Common myeloid progenitor, CD34-positive (primary cell): ENCODE measurements around the gene HECA.
"Not testable (repeated sequence)": the region's sequence is repeated elsewhere in the genome, so short reads cannot be mapped to it uniquely, and the experiment has no call there.

ENCODE experiments used
- CTCF ChIA-PET: fragments of 350-600 bp; sonication (Branson Sonifier 250); formaldehyde crosslinking; loops from one replicate; lab custom pipeline; 2021; ENCODE audit warnings: antibody characterized with exemption; lab: Charles Lee
- POLR2A ChIA-PET: fragments of 350-600 bp; sonication (Branson Sonifier 250); formaldehyde crosslinking; loops from one replicate; lab custom pipeline; 2021; ENCODE audit warnings: antibody characterized with exemption; lab: Charles Lee
- DNase-seq, 3 donors: peaks; one replicate each; pipeline versions ENCODE4 v3.0.0 to v3.0.0-alpha.2; 2013
- H3K27ac ChIP-seq, 2 experiments: 1 replicate in 1 of 2; 2 replicates in 1 of 2; pipeline ENCODE4 v1.7.0; 2013; ENCODE audit warnings: inconsistent platforms in 2 of 2, low read length in 2 of 2, mild to moderate bottlenecking in 2 of 2, low read depth in 1 of 2, moderate library complexity in 1 of 2; ENCODE audit not compliant: severe bottlenecking in 2 of 2, insufficient read depth in 1 of 2, poor library complexity in 1 of 2
- H3K27me3 ChIP-seq, 5 experiments: replicated peaks in 2 of 5; 1 replicate in 3 of 5; 2 replicates in 2 of 5; pipeline versions ENCODE4 v1.6.1 to v1.7.0; 2013; ENCODE audit warnings: low read length in 4 of 5, mild to moderate bottlenecking in 2 of 5, moderate library complexity in 2 of 5, inconsistent platforms in 1 of 5; ENCODE audit not compliant: insufficient read depth in 5 of 5, control insufficient read depth in 4 of 5
- H3K36me3 ChIP-seq, 4 experiments: 1 replicate in 2 of 4; 2 replicates in 2 of 4; pipeline versions ENCODE4 v1.6.1 to v1.7.0; 2013; ENCODE audit warnings: low read length in 3 of 4, control low read depth in 1 of 4, mild to moderate bottlenecking in 1 of 4; ENCODE audit not compliant: control insufficient read depth in 4 of 4, insufficient read depth in 4 of 4
- H3K4me1 ChIP-seq, 4 experiments: 1 replicate in 3 of 4; 2 replicates in 1 of 4; pipeline versions ENCODE4 v1.6.1 to v1.7.1; 2013; ENCODE audit warnings: low read length in 3 of 4, mild to moderate bottlenecking in 3 of 4, control low read depth in 1 of 4, inconsistent platforms in 1 of 4, moderate library complexity in 1 of 4; ENCODE audit not compliant: control insufficient read depth in 4 of 4, insufficient read depth in 4 of 4; ENCODE audit errors: control extremely low read depth in 1 of 4
- H3K4me3 ChIP-seq, 7 experiments: 1 replicate in 4 of 7; 2 replicates in 3 of 7; pipeline versions ENCODE4 v1.5.1 to v1.7.0; 2013; ENCODE audit warnings: mild to moderate bottlenecking in 7 of 7, low read length in 6 of 7, moderate library complexity in 6 of 7, inconsistent platforms in 2 of 7, low read depth in 2 of 7, control low read depth in 1 of 7; ENCODE audit not compliant: insufficient read depth in 4 of 7, control insufficient read depth in 1 of 7; ENCODE audit errors: extremely low read depth in 1 of 7
- H3K9me3 ChIP-seq, 5 experiments: 1 replicate in 4 of 5; 2 replicates in 1 of 5; pipeline versions ENCODE4 v1.6.1 to v1.7.1; 2013; ENCODE audit warnings: low read length in 4 of 5, mild to moderate bottlenecking in 2 of 5, inconsistent platforms in 1 of 5, low read depth in 1 of 5, moderate library complexity in 1 of 5; ENCODE audit not compliant: control insufficient read depth in 4 of 5, insufficient read depth in 2 of 5; ENCODE audit errors: control extremely low read depth in 1 of 5
- WGBS: methylation state at CpG from one replicate; pipeline ENCODE4 v1.1.5; 2013; ENCODE audit not compliant: insufficient coverage; 5-methylcytosine and 5-hydroxymethylcytosine counted together

Gene HECA

GRCh38 chr6:139134064-139134395, 850 bp upstream of the HECA start:
- POLR2A ChIA-PET = interaction anchor here (0.5 to 1.2 kb wide), 4 partner anchors 15 to 646 kb away, joined by 3 to 6 read pairs (median 3); no protein-coding TSS in a partner anchor
- no peaks in the 10 kb centered on the region for H3K27me3 ChIP-seq
- H3K36me3 ChIP-seq = no peaks in the 10 kb centered on the region
- peak overlapping the region in 1 of 2 experiments; percentile 19 for H3K27ac ChIP-seq
- CTCF ChIA-PET = interaction anchor here (1.3 to 1.9 kb wide), 2 partner anchors 9 to 149 kb away, joined by 4 to 10 read pairs; no protein-coding TSS in a partner anchor
- DNase-seq = no peak
- peaks cover 26 to 60% (median 46%) of the 10 kb centered on the region in 4 experiments for H3K4me1 ChIP-seq
- no peaks in the 10 kb centered on the region for H3K9me3 ChIP-seq
- no peak overlapping the region for H3K4me3 ChIP-seq

GRCh38 chr6:139135578-139136545, 982 bp downstream of the HECA start:
- no peaks in the 10 kb centered on the region for H3K27me3 ChIP-seq
- WGBS = under 1% methylated on average over 41 of the region's 76 CpGs
- peaks cover 26 to 58% (median 45%) of the 10 kb centered on the region in 4 experiments for H3K4me1 ChIP-seq
- H3K36me3 ChIP-seq = peaks cover 0 to 5% (median 0%) of the 10 kb centered on the region in 4 experiments
- POLR2A ChIA-PET = interaction anchor here (0.6 kb wide), 1 partner anchor 10 kb away, joined by 3 read pairs; no protein-coding TSS in a partner anchor
- CTCF ChIA-PET = interaction anchor here (0.8 kb wide), 1 partner anchor 104 kb away, joined by 3 read pairs; no protein-coding TSS in a partner anchor
- peak; percentile 38 to 77 (median 65) for DNase-seq
- H3K4me3 ChIP-seq = peak overlapping the region; percentile 57 to 85 (median 84)
- no peaks in the 10 kb centered on the region for H3K9me3 ChIP-seq
- H3K27ac ChIP-seq = peak overlapping the region; percentile 33 to 79

GRCh38 chr6:139137706-139138105, 2.8 kb downstream of the HECA start:
- Histone ChIP-seq H3K4me1 (peaks cover 13 to 43% (median 30%) of the 10 kb centered on the region in 4 experiments), H3K36me3 (peaks cover 0 to 10% (median 2%) of the 10 kb centered on the region in 4 experiments), H3K27me3 (no peaks in the 10 kb centered on the region), H3K4me3 (peak overlapping the region in 3 of 7 experiments; percentile 25 to 84 (median 46)), H3K9me3 (no peaks in the 10 kb centered on the region), H3K27ac (no peak overlapping the region)
- no peak for DNase-seq
- POLR2A ChIA-PET = no interaction called here
- WGBS = 83% methylated on average over 1 of the region's 2 CpGs
- CTCF ChIA-PET = interaction anchor here (0.8 to 1.5 kb wide), 6 partner anchors 13 to 227 kb away, joined by 3 to 5 read pairs (median 4); no protein-coding TSS in a partner anchor

GRCh38 chr6:139140854-139141253, 6.0 kb downstream of the HECA start:
- CTCF ChIA-PET = interaction anchor here (1.2 kb wide), 1 partner anchor 9 kb away, joined by 3 read pairs; no protein-coding TSS in a partner anchor
- H3K27me3 ChIP-seq, H3K27ac ChIP-seq, POLR2A ChIA-PET, H3K9me3 ChIP-seq, DNase-seq, H3K4me3 ChIP-seq, H3K36me3 ChIP-seq: not testable (repeated sequence)
- 92% methylated on average over 2 of the region's 12 CpGs for WGBS
- peaks cover 9 to 33% (median 24%) of the 10 kb centered on the region in 4 experiments for H3K4me1 ChIP-seq

- no peak for DNase-seq
- ChIA-PET CTCF (interaction anchor here (0.6 kb wide), 1 partner anchor 804 kb away, joined by 4 read pairs; no protein-coding TSS in a partner anchor), POLR2A (no interaction called here)
- WGBS = 79% methylated on average over 3 of the region's 3 CpGs
- no peaks in the 10 kb centered on the region for H3K9me3 ChIP-seq
- H3K4me3 ChIP-seq = no peak overlapping the region
- H3K4me1 ChIP-seq = peaks cover 4 to 21% (median 12%) of the 10 kb centered on the region in 4 experiments
- peaks cover 0 to 10% (median 2%) of the 10 kb centered on the region in 4 experiments for H3K36me3 ChIP-seq
- no peak overlapping the region for H3K27ac ChIP-seq
- H3K27me3 ChIP-seq = no peaks in the 10 kb centered on the region
Measured at GRCh38 chr6:139142262-139142661, 7.4 kb downstream of the HECA start.

- WGBS = 100% methylated on average over 1 of the region's 3 CpGs
- POLR2A ChIA-PET = no interaction called here
Measured at GRCh38 chr6:139143111-139143510, 8.2 kb downstream of the HECA start.

More at GRCh38 chr6:139143111-139143510, 8.2 kb downstream of the HECA start:
- Histone ChIP-seq H3K4me1 (peaks cover 0 to 18% (median 11%) of the 10 kb centered on the region in 4 experiments), H3K9me3 (no peaks in the 10 kb centered on the region), H3K27me3 (no peaks in the 10 kb centered on the region), H3K36me3 (peaks cover 0 to 10% (median 2%) of the 10 kb centered on the region in 4 experiments), H3K27ac (no peak overlapping the region), H3K4me3 (no peak overlapping the region)
- CTCF ChIA-PET = interaction anchor here (4.4 kb wide), 1 partner anchor 11 kb away, joined by 13 read pairs; no protein-coding TSS in a partner anchor
- DNase-seq = peak in 2 of 3 donors; percentile 31 to 57
